Measurements from ENCODE around the gene MS4A4E. TPM values are rescaled to one million over a fixed set of nuclear protein-coding genes. Genes with fewer than 3 reads are reported as not detected.

Gene MS4A4E
- total and polyA plus RNA-seq, 2 of the 8 experiments (the other 6 are each of a cell fraction or from before 2014, with no cell fraction given), result not detected

DNA sequence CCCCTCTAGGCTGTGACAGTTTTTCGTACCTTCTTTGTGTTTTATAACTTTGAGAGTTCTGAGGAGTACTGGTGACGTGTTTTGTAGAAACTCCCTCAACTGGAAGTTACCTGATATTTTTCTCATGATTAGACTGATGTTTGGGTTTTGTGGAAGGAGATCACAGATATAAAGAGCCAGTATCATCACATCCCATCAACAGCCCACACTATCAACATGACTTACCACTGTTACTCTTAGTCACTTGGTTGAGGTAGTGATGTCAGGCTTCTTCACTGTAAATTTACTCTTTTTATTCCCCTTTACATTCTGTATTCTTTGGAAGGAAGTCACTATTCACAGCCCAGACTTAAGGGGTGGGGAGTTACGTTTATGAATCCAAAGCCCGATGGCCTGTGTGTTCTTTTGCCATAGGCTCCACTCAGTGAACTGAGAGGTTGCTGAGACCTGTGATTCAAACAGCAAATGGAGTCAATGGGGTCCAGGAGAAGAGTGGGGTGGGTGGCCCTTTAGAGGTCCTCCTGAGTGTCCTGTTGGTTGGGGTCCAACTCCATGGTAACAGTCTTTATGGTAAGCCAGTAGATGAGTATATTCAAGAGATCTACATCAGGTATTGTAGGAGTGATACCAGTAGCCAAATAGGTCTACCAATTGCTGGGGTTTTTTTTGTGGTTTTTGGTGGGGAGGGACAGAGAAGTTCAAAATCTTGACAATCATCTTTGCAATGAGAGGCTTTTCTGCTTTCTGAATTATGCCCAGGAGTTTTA lies 15.2 kb upstream of the MS4A4E start:
- Histone ChIP-seq H3K56ac (replicated peaks; ENCODE audit: insufficient read length, low read depth, low read length) (no peak overlapping the region), H2BK12ac (ENCODE audit: low read depth, low read length) (no peak overlapping the region), H3K4me3 (ENCODE audit: extremely low read depth in 1 of 4, insufficient read depth in 2 of 4, low read depth in 3 of 4, low read length in 4 of 4) (no peak overlapping the region), H3K79me2 (ENCODE audit: control insufficient read depth in 1 of 2, insufficient read depth in 2 of 2, low read length in 2 of 2) (no peaks in the 10 kb centered on the region; a peak in 1 of 4 replicates), H4K8ac (ENCODE audit: extremely low read depth, insufficient read depth, low read length) (no peak overlapping the region), H3K27me3 (replicated peaks in 1 of 4; ENCODE audit: control insufficient read depth in 3 of 4, extremely low read depth in 1 of 4, insufficient read depth in 3 of 4, low read length in 3 of 4) (no peaks in the 10 kb centered on the region), H2BK120ac (replicated peaks; ENCODE audit: low read depth, low read length) (no peak overlapping the region), H2BK5ac (ENCODE audit: low read depth, low read length) (no peak overlapping the region), H4K20me1 (replicated peaks in 1 of 2; ENCODE audit: control insufficient read depth in 1 of 2, insufficient read depth in 2 of 2, low read length in 2 of 2) (no peaks in the 10 kb centered on the region), H4K91ac (replicated peaks; ENCODE audit: insufficient read length, low read length) (no peak overlapping the region), H3K23ac (ENCODE audit: insufficient read length) (no peak overlapping the region), H2BK15ac (ENCODE audit: low read length) (no peak overlapping the region), H3K23me2 (ENCODE audit: low read depth, low read length) (no peaks in the 10 kb centered on the region), H4K5ac (ENCODE audit: insufficient read length, low read depth, low read length) (no peak overlapping the region), H2AFZ (ENCODE audit: low read length) (no peak overlapping the region), H3K36me3 (ENCODE audit: control insufficient read depth in 2 of 4, insufficient read depth in 4 of 4, low read length in 3 of 4) (no peaks in the 10 kb centered on the region), H3K9me3 (ENCODE audit: insufficient read depth in 2 of 2, low read depth in 1 of 2, low read length in 1 of 2) (no peaks in the 10 kb centered on the region), H3K79me1 (ENCODE audit: low read depth, low read length) (no peaks in the 10 kb centered on the region), H3K18ac (ENCODE audit: extremely low read depth, low read length) (no peak overlapping the region), H2BK20ac (ENCODE audit: low read length) (no peak overlapping the region), H3K4me1 (replicated peaks in 1 of 4; ENCODE audit: control insufficient read depth in 3 of 4, insufficient read depth in 4 of 4, low read length in 3 of 4) (peaks cover 0 to 3% (median 0%) of the 10 kb centered on the region in 4 experiments; a peak in 1 of 7 replicates), H2AK5ac (ENCODE audit: low read depth, low read length) (no peak overlapping the region), H3K27ac (ENCODE audit: low read depth, low read length) (no peak overlapping the region), H3K9ac (replicated peaks in 1 of 4; ENCODE audit: extremely low read depth in 1 of 4, low read depth in 3 of 4, low read length in 3 of 4) (no peak overlapping the region), H3K4ac (replicated peaks; ENCODE audit: insufficient read length, low read depth, low read length) (no peak overlapping the region), H3K14ac (ENCODE audit: insufficient read length) (no peak overlapping the region), H3K4me2 (ENCODE audit: insufficient read depth in 1 of 2, low read depth in 2 of 2, low read length in 2 of 2) (no peak overlapping the region)
- FAIRE-seq (no peak), DNase-seq (ENCODE audit: low read depth in 1 of 2, low spot score in 2 of 2) (no peak)
- no peak for TF ChIP-seq GTF2F1 (IDR thresholded peaks at IDR 0.05; ENCODE audit: borderline replicate concordance, low read depth, low read length)
- no peak for TF ChIP-seq YY1 (IDR thresholded peaks at IDR 0.05; ENCODE audit: low read depth, low read length)
- TF ChIP-seq JUN (IDR thresholded peaks at IDR 0.05; ENCODE audit: low read depth, low read length), result no peak
- WGBS, 2 experiments (ENCODE audit: extremely low coverage in 1 of 2, insufficient coverage in 1 of 2, insufficient read length in 1 of 2, insufficient replicate concordance in 2 of 2, low coverage in 1 of 2, low lambda C conversion rate in 2 of 2, missing lambda C conversion rate in 1 of 2), result 88% methylated on average over 4 of the region's 4 CpGs; no CpG with 5 or more reads in 1 of the 2 experiments
- POLR2A ChIA-PET (ENCODE audit: partially characterized antibody), result no interaction called here
- CTCF ChIA-PET (ENCODE audit: partially characterized antibody), result no interaction called here
